OCI-LY1 (cell line): ENCODE measurements around the gene SCAF11.

Experiments used
- EZH2 ChIP-seq: fragments of 200-600 bp; sonication (generic), shearing (Covaris generic); IDR thresholded peaks from 2 replicates; pipeline ENCODE4 v1.8.0; 2017; ENCODE audit warnings: borderline replicate concordance, mixed run types, mild to moderate bottlenecking, antibody characterized with exemption, low read length, moderate library complexity, mixed read lengths
- TF ChIP-seq, protein P1 (sequence below): fragments of 200-600 bp; sonication (generic), shearing (Covaris generic); IDR thresholded peaks from 2 replicates; pipeline ENCODE4 v1.5.1; 2017; ENCODE audit warnings: mild to moderate bottlenecking, antibody characterized with exemption, low read length, moderate library complexity, mixed read lengths

DNA sequence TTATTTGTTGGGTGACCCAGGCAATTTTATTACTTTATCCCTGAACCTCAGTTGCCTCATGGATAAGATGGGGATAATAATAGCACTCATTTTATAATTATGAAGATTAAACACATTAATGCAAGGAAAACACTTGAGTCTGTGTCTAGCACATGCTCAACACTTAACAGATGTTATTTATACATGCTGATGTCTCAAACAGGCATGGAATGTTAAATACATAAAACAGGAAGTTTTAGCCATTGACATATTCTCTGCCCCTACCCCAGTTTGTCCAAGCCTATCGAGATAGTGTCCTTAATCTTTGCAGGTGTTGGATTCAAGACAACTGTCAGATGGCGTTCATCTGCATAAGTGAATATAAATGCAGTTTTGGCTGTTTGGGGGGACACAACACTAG lies 109.8 kb downstream of the SCAF11 start:
- TF ChIP-seq, protein P1, sequence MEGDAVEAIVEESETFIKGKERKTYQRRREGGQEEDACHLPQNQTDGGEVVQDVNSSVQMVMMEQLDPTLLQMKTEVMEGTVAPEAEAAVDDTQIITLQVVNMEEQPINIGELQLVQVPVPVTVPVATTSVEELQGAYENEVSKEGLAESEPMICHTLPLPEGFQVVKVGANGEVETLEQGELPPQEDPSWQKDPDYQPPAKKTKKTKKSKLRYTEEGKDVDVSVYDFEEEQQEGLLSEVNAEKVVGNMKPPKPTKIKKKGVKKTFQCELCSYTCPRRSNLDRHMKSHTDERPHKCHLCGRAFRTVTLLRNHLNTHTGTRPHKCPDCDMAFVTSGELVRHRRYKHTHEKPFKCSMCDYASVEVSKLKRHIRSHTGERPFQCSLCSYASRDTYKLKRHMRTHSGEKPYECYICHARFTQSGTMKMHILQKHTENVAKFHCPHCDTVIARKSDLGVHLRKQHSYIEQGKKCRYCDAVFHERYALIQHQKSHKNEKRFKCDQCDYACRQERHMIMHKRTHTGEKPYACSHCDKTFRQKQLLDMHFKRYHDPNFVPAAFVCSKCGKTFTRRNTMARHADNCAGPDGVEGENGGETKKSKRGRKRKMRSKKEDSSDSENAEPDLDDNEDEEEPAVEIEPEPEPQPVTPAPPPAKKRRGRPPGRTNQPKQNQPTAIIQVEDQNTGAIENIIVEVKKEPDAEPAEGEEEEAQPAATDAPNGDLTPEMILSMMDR = no peak
- no peak for TF ChIP-seq EZH2
